Stimulated activated CD8-positive, alpha-beta memory T cell treated with anti-CD3 and anti-CD28 coated beads, Interleukin-15, amount 100 ng/mL, for 1 hour (primary cell): ENCODE results near the gene BLOC1S5.
"Not testable (repeated sequence)": the region's sequence is repeated elsewhere in the genome, so short reads cannot be mapped to it uniquely, and the experiment has no call there.

Source experiments
- DNase-seq: peaks from one replicate; pipeline ENCODE4 v3.0.0-alpha.2; 2020; ENCODE audit warnings: low read depth

The BLOC1S5 gene

GRCh38 chr6:8043221-8043620, 21.0 kb downstream of the BLOC1S5 start:
- no peak for DNase-seq

- no peak for DNase-seq
Observed at GRCh38 chr6:8041913-8042583, 22.1 kb downstream of the BLOC1S5 start.

DNA sequence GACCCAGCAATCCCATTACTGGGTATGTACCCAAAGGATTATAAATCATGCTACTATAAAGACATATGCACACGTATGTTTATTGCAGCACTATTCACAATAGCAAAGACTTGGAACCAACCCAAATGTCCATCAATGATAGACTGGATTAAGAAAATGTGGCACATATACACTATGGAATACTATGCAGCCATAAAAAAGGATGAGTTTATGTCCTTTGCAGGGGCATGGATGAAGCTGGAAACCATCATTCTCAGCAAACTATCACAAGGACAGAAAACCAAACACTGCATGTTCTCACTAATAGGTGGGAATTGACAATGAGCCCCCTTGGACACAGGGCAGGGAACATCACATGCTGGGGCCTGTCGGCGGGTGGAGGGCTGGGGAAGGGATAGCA, 30.1 kb downstream of the BLOC1S5 start:
- DNase-seq: not testable (repeated sequence)

DNA sequence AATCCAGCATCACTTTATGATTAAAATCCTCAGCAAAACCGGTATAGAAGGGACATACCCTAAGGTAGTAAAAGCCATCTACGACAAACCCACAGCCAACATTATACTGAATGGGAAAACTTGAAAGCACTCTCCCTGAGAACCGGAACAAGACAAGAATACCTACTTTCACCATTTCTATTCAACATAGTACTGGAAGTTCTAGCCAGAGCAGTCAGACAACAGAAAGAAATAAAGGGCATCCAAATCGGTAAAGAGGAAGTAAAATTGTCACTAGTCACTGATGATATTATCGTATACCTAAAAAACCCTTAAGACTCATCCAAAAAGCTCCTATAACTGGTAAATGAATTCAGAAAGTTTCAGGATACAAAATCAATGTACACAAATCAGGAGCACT, 33.3 kb downstream of the BLOC1S5 start:
- DNase-seq: no peak

DNA sequence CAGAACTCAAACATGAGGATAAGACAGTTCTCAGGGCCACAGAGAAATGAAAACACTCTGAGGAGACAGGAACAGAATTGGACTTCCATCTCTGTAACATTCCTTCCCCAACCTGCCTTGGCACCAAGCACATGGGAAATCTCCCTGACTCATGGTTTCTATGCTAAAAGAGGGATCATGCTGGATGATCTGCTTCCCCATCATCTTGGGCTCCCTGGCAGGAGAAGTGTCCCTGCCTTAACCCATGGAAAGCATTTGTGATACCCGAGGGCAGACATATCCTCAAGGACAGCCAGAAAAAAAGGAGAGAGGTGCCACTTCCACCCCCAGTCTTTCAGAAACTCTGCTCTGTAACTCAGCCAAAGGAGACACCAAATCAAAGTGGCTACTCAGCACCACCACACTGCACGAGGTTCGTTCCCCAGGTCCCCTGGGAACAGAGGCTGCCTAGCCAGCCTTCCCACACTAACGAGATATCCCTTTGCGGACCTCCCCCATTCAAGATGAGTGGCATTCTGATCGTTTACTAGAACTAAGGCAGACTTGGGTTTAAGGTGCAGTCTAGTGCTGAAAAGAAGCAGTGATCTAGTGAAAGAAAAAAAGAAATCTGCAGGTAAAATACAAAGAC, 34.8 kb downstream of the BLOC1S5 start:
- no peak for DNase-seq

- no peak for DNase-seq
Observed at GRCh38 chr6:8027965-8028651, 36.1 kb downstream of the BLOC1S5 start.

DNA sequence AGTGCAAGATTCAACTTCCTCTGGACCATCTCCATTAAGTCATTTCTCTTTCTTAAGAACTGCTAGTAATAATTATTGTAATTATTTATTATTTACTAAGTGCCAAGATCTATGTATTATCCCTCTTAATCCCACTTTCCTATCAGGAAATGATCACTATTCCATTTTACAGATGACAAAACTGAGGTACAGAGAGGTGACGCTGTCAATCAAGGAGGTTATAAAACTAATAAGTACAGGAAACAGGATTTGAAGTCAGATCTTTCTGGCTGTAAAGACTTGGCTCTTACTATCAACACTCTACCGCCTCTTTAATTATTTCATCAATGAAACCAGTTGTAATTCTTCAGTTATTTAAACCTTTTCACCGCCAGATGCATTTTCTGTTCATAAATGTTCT, 37.4 kb downstream of the BLOC1S5 start:
- no peak for DNase-seq

GRCh38 chr6:8025191-8025590, 39.0 kb downstream of the BLOC1S5 start:
- DNase-seq: no peak

DNA sequence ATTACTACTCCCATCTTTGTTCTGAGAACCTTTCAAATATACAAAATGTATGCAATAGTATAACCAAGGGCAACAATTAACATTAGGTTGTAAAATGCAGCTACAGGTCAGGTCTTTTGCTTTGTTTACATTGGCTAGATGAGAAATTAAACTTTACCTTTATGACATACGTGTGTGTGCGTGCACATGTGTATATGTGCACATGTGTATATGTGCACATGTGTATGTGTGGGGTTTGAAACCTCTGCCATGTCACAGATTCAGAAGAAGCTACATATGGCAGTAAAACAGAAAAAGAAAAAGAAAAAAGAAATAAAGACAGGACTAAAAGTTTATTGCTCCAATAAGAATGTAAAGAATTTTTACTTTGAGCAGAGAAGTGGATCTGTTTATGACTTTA, 40.6 kb downstream of the BLOC1S5 start:
- DNase-seq: no peak

- DNase-seq: no peak
Observed at GRCh38 chr6:8020083-8020482, 44.1 kb downstream of the BLOC1S5 start.

DNA sequence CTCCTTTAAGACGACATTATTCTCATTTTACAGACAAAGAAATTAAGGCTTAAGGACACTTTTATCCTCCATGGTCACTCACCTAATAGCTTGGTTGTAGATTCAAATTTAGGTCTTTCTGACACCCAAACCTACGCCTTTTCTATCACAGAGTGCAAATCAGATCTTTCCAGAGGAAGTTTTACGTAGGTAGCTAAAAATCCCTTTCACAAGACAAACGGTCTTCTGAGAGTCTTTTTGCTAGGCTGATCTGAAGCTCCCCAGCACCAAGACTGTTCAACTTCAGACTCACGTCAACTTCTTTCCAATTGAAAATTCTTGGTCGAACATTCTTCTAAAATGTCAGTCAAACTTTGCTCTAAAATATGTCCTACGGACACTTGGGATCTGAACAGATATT, 46.5 kb downstream of the BLOC1S5 start:
- no peak for DNase-seq

GRCh38 chr6:8017276-8017701, 46.9 kb downstream of the BLOC1S5 start:
- DNase-seq: no peak

GRCh38 chr6:8014947-8015346, 49.2 kb downstream of the BLOC1S5 start:
- no peak for DNase-seq

DNA sequence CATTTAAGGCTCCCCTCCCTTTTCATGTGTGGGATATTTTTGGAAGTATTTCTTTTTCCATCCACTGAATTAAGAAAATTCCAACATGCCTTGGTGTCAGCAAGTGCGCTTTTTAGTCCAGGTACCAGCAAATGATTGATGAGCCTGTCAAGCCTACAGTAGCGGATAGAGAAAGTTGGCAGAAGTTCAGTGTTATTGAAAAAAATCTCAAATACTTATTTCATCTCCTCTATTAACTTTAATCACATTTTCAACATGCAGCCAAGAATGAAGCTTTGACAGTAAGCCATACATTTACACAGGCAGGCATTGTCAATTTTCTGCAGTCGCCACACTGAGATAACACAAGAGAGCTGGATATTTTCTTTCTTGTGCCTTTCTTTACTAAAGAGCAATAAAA, 50.4 kb downstream of the BLOC1S5 start:
- no peak for DNase-seq

GRCh38 chr6:8006208-8006607, 58.0 kb downstream of the BLOC1S5 start:
- no peak for DNase-seq

GRCh38 chr6:8005136-8005535, 59.1 kb downstream of the BLOC1S5 start:
- DNase-seq: no peak

- no peak for DNase-seq
Observed at GRCh38 chr6:8000636-8001035, 63.6 kb downstream of the BLOC1S5 start.

DNA sequence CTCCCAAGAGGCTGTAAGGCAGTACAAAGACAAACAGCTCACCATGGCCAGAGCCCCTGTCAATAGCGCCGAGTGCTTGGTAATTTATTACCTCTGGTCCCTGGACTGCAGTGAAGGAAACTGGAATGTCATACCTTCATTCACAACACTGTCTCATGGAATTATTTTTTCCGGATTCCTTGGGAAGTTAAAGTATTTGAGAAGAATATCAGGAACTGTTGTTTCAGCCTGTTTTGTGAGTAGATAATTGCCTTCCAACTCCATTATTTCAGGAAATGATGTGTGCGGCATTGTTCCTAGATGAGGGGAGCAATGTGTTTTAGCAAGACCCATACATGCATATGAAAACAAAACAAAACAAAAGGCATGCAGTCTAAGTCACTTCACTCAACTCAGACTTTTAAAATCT, 64.0 kb downstream of the BLOC1S5 start:
- no peak for DNase-seq

DNA sequence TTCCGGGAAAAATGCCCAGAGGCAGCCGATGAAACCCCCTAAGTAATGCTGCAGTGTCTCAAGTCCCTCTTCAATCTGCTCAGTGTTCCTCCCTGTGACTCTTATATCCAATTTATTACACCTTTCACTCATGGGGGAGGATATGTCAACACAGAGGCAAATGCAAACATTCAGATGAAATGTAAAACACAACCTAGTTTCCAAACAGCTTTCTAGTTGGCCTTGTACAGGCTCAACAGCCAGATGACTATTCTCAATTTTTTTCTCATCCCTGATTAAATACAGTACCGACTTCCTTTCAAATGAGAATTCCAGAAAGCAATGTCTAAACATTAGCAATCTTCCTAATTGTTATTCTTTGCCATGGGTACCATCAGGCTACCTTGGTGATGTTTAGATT, 65.0 kb downstream of the BLOC1S5 start:
- no peak for DNase-seq

DNA sequence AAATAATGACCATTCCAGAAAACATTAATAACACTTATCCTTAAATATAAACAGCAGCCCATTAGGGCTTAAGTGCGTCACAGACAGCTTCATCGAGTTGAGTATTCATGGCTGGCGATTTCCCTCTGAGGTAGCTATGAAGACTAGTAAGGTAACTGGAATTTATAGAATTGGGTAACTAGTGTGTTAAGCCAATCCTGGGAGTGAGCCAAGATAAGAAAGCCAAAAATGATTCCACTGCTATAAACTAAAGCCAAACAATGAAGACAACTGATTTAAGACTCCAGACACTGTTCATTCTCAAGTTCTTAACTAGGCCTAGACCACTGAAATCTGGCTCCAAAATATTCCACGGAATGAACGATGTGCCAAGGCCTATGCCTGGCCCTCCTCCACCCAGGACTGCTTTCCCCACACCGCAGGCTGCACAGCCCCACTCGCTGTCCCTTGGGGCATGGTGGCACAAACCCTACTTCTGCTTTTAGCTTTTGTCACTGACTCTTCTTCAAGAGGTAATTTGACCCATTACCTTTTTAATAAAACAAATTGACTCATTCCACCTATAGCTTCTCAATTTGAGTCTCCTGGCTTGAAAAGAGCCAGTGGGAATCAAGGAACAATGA, 66.0 kb downstream of the BLOC1S5 start:
- no peak for DNase-seq

- no peak for DNase-seq
Observed at GRCh38 chr6:7997286-7997685, 66.9 kb downstream of the BLOC1S5 start.

GRCh38 chr6:7996538-7997111, 67.6 kb downstream of the BLOC1S5 start:
- DNase-seq: no peak

- no peak for DNase-seq
Observed at GRCh38 chr6:7993952-7994351, 70.2 kb downstream of the BLOC1S5 start.
